ENCODE measurements around the gene OSR1.
"Not testable (repeated sequence)": the region's sequence is repeated elsewhere in the genome, so short reads cannot be mapped to it uniquely, and the experiment has no call there.

Gene OSR1

GRCh38 chr2:19330436-19330835 lies 28.0 kb downstream of the OSR1 start:
- no peak for DNase-seq

- no peak for DNase-seq
Observed at GRCh38 chr2:19329445-19329844, 29.0 kb downstream of the OSR1 start.

- no peak for DNase-seq
Observed at GRCh38 chr2:19327496-19327895, 30.9 kb downstream of the OSR1 start.

- DNase-seq: no peak
Observed at GRCh38 chr2:19321946-19322345, 36.5 kb downstream of the OSR1 start.

- DNase-seq: no peak
Observed at GRCh38 chr2:19320813-19321212, 37.6 kb downstream of the OSR1 start.

- DNase-seq: no peak
Observed at GRCh38 chr2:19319698-19320097, 38.7 kb downstream of the OSR1 start.

- DNase-seq: no peak
Observed at GRCh38 chr2:19319064-19319463, 39.4 kb downstream of the OSR1 start.

- DNase-seq: no peak
Observed at GRCh38 chr2:19313553-19313952, 44.9 kb downstream of the OSR1 start.

- no peak for DNase-seq
Observed at GRCh38 chr2:19312949-19313348, 45.5 kb downstream of the OSR1 start.

GRCh38 chr2:19306065-19306464 lies 52.4 kb downstream of the OSR1 start:
- not testable (repeated sequence) for DNase-seq

GRCh38 chr2:19305400-19306055 lies 52.9 kb downstream of the OSR1 start:
- not testable (repeated sequence) for DNase-seq

GRCh38 chr2:19301706-19302105 lies 56.7 kb downstream of the OSR1 start:
- DNase-seq: no peak

All from NCI-H1930 (cell line).